Adrenal gland (tissue), 12 donors: ENCODE measurements around the gene R3HDM4. TPM values are rescaled to one million over a fixed set of nuclear protein-coding genes. Genes with fewer than 3 reads are reported as not detected.
A peak's percentile ranks its signal among the peaks of the same experiment; 100 is the strongest.

Experiments
- DNase-seq, 7 donors: peaks; one replicate each; pipeline ENCODE4 v3.0.0-alpha.2; 2019 to 2020
- H3K27ac ChIP-seq, 5 donors: fragments of 200-600 bp; sonication (generic) in 4 of 5; 1 replicate in 3 of 5; 2 replicates in 2 of 5; pipeline versions ENCODE4 v1.5.1 to v1.8.0; 2016 to 2020; ENCODE audit warnings: mild to moderate bottlenecking in 1 of 5
- H3K27me3 ChIP-seq: fragments of 200-600 bp; 2 replicates; pipeline ENCODE4 v1.8.0; 2021
- H3K36me3 ChIP-seq, 2 donors: fragments of 200-600 bp; replicated peaks in 1 of 2; 1 replicate in 1 of 2; 2 replicates in 1 of 2; pipeline versions ENCODE4 v1.5.1 to v1.8.0; 2018 to 2022
- H3K4me1 ChIP-seq, 2 donors: fragments of 200-600 bp; replicated peaks in 1 of 2; 1 replicate in 1 of 2; 2 replicates in 1 of 2; pipeline versions ENCODE4 v1.5.1 to v1.8.0; 2018 to 2021
- H3K4me3 ChIP-seq, 4 donors: fragments of 200-600 bp; sonication (generic) in 3 of 4; one replicate each; pipeline ENCODE4 v1.5.1; 2016 to 2018
- H3K9me3 ChIP-seq, 3 donors: fragments of 200-600 bp; sonication (generic) in 1 of 3; replicated peaks in 1 of 3; 1 replicate in 2 of 3; 2 replicates in 1 of 3; pipeline versions ENCODE4 v1.5.1 to v1.8.0; 2016 to 2021
- POLR2A ChIP-seq, 2 donors: fragments of 450-650 bp; IDR thresholded peaks; one replicate each; pipeline ENCODE4 v1.6.1; 2017; ENCODE audit warnings: antibody characterized with exemption in 2 of 2, mild to moderate bottlenecking in 2 of 2, moderate library complexity in 1 of 2
- WGBS, 4 donors: extraction: QIAGEN DNeasy Blood & Tissue Kit in 2 of 4; methylation state at CpG; one replicate each; pipeline versions ENCODE4 v1.1.5 to v1.1.7; 2013 to 2017; 5-methylcytosine and 5-hydroxymethylcytosine counted together
- intact Hi-C, 2 donors: fragments of 100-400 bp; cut with DNase I; formaldehyde crosslinking; loops; one replicate each; pipeline versions ENCODE4 v1.14.1 to v1.15.0; 2022 to 2023
- polyA plus RNA-seq, 3 donors: library from polyadenylated mRNA; stranded (reverse); fragments of 200-250 nt in 2 of 3; fragments of 350-450 nt in 1 of 3; fragmentation: Illumina TruSeq in 1 of 3; extraction: RNeasy Lipid Tissue Mini Kit (QIAGEN cat#74804) in 1 of 3; gene quantifications; one replicate each; pipeline ENCODE4 v1.2.3, GENCODE V29; 2013 to 2014
- total RNA-seq, 9 donors: library from RNA; depleted of rRNA in 4 of 9; stranded (reverse); fragments of >200 nt in 4 of 9; fragments of 120-200 nt in 1 of 9; fragmentation: NEBNext Ultra II Directional in 1 of 9; extraction: Animal tissue kit (Norgen Biotek cat#: 25700) in 1 of 9; gene quantifications; one replicate each; pipeline versions ENCODE4 v1.1.0 to v1.2.4, GENCODE V29; 2013 to 2023
- TF ChIP-seq, protein P1 (sequence below), 6 experiments: fragments of 450-650 bp in 4 of 6; fragments of 200-600 bp in 2 of 6; sonication (generic) in 1 of 6; IDR thresholded peaks; 1 replicate in 5 of 6; 2 replicates in 1 of 6; pipeline versions ENCODE4 v1.5.1 to v1.8.0; 2016 to 2021; ENCODE audit warnings: antibody characterized with exemption in 6 of 6, mild to moderate bottlenecking in 2 of 6, moderate library complexity in 1 of 6
- donor health status: healthy with polysubstance abuse.
- donor health status: Bipolar disorder and iron deficiency.
- donor health status: DM: yes; HTN: yes; CAD: no.
- donor health status: DM: no; HTN: no; CAD: no.
- donor health status: DM: no; HTN: no; CAD: no.
- donor health status: DM: yes; HTN: yes; CAD: no.

R3HDM4 gene
- total and polyA plus RNA-seq, 12 donors, result 8.9 to 59.5 (median 29.6) TPM

DNA sequence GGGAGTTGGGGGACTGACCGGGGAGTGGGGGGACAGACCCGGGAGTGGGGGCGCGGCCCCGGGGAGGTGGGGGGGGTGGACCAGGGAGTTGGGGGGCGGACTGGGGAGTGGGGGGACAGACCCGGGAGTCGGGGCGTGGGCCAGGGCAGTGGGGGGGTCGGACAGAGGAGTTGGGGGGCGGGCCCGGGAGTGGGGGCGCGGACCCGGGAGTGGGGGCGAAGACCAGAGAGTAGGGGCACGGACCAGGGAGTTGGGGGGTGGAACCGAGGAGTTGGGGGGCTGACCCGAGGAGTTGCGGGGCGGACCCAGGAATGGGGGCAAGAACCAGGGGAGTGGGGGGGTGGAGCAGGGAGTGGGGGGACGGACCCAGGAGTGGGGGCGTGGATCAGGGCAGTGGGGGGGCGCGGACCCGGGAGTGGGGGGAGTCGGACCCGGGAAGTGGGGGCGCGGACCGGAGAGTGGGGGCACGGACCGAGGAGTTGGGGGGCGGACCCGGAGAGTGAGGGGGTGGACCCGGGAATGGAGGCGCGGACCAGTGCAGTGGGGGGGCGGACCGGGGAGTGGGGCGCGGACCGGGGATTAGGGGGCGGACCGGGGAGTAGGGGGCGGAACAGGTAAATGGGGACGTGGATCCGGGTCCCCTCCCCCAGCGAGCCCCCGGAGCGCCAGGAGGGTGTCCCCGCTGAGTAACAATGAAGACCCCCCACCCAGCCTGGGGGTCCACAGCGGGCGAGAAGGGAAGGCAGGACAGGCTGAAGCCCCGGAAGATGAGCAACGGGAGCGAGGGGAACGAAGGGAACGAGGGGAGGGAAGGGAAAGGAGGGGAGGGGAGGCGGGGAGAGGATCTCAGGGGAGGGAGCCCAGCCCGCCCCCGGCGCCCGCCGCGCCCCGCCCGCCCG, 589 bp downstream of the R3HDM4 start:
- Histone ChIP-seq H3K4me1 (peaks cover 3 to 20% of the 10 kb centered on the region in 2 donors), H3K9me3 (no peaks in the 10 kb centered on the region), H3K36me3 (no peaks in the 10 kb centered on the region), H3K27me3 (peaks cover 7% of the 10 kb centered on the region), H3K4me3 (peak overlapping the region in 3 of 4 donors; percentile 25 to 100 (median 93)), H3K27ac (peak overlapping the region in 3 of 5 donors; percentile 60 to 97 (median 86))
- 0 to 5% (median 3%) methylated on average over 11 to 66 of the region's 69 CpGs for WGBS, 4 donors
- TF ChIP-seq, protein P1, sequence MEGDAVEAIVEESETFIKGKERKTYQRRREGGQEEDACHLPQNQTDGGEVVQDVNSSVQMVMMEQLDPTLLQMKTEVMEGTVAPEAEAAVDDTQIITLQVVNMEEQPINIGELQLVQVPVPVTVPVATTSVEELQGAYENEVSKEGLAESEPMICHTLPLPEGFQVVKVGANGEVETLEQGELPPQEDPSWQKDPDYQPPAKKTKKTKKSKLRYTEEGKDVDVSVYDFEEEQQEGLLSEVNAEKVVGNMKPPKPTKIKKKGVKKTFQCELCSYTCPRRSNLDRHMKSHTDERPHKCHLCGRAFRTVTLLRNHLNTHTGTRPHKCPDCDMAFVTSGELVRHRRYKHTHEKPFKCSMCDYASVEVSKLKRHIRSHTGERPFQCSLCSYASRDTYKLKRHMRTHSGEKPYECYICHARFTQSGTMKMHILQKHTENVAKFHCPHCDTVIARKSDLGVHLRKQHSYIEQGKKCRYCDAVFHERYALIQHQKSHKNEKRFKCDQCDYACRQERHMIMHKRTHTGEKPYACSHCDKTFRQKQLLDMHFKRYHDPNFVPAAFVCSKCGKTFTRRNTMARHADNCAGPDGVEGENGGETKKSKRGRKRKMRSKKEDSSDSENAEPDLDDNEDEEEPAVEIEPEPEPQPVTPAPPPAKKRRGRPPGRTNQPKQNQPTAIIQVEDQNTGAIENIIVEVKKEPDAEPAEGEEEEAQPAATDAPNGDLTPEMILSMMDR (IDR thresholded peaks at IDR 0.05), result no peak
- TF ChIP-seq POLR2A (IDR thresholded peaks at IDR 0.05), result no peak
- intact Hi-C loops, result no loop called here
- DNase-seq, result peak in 2 of 7 donors; percentile 42 to 47

DNA sequence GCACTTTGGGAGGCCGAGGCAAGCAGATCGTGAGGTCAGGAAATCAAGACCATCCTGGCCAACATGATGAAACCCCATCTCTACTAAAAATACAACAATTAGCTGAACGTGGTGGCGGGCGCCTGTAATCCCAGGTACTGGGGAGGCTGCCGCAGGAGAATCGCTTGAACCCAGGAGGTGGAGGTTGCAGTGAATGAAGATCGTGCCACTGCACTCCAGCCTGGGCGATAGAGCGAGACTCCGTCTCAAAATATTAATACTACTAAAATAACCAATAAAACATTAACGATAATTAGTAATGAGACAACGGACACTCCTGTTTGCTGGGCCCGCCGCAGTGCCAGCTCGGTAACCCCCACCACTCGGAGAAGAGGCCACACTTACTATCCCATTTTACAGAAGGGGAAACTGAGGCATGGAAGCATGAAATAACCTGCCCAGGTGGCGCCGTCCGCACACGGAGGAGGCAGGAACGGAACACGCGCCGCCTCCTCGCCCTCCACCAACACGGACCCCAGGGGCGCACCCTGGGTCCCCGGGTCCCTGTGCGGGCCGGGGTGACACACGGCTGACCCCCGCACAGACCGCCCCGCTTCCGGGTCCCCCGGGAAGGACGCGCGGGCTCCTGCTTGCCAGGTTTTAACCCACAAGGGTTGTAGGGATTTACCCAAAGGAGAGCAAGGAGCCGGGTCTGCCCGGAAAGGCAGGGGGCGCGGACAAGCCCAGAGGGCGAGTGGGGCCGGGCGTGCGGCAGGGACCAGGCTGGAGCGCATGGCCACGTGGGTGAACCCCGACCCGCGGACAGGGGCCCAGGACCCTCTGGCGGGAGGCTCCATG, 1.6 kb downstream of the R3HDM4 start:
- Histone ChIP-seq H3K4me1 (peaks cover 3 to 11% of the 10 kb centered on the region in 2 donors), H3K27ac (no peak overlapping the region), H3K9me3 (no peaks in the 10 kb centered on the region), H3K36me3 (no peaks in the 10 kb centered on the region), H3K4me3 (no peak overlapping the region), H3K27me3 (no peaks in the 10 kb centered on the region)
- 76 to 96% (median 84%) methylated on average over 30 to 54 of the region's 54 CpGs for WGBS, 4 donors
- intact Hi-C loops, result no loop called here
- peak in 1 of 7 donors; percentile 35 for DNase-seq
- TF ChIP-seq, protein P1 (IDR thresholded peaks at IDR 0.05), result no peak
- no peak for TF ChIP-seq POLR2A (IDR thresholded peaks at IDR 0.05)

DNA sequence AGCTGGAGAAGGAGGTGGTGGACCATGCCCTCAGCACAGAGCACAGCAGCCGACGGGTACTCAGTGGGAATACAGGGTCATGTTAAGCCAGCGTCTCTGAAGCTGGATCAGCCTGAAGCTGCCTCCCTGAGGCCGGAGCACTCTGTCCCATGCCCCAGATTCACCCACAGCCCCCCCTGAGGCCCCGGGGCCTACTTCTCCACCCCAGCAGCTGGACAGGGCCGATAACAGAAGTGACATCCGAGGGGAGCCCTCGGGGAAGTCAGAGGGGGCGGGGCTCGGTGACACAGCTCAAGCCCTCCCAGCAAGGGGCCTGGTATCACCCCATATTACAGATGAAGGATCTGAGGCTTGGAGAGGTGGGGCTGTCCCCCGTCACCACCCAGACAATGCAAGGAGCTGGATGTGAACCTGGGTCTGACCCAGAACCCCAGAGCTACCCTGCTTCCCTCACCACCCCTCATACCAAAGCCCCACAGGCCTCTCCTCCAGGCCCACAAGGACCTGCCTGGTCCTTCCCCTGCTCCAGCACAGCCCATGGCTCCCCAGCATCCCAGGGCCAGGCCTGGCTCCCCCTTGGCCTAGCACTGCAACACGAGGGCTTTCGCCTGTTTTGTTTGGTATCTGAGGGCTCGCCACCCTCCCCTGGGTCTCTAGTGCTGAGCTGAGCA, 5.7 kb downstream of the R3HDM4 start:
- 72 to 100% (median 74%) methylated on average over 1 to 14 of the region's 14 CpGs for WGBS, 4 donors
- TF ChIP-seq, protein P1 (IDR thresholded peaks at IDR 0.05), result no peak
- Histone ChIP-seq H3K4me3 (no peak overlapping the region), H3K9me3 (no peaks in the 10 kb centered on the region), H3K4me1 (peaks cover 3 to 12% of the 10 kb centered on the region in 2 donors), H3K36me3 (no peaks in the 10 kb centered on the region), H3K27me3 (no peaks in the 10 kb centered on the region), H3K27ac (no peak overlapping the region)
- no peak for DNase-seq
- intact Hi-C loops, result no loop called here

DNA sequence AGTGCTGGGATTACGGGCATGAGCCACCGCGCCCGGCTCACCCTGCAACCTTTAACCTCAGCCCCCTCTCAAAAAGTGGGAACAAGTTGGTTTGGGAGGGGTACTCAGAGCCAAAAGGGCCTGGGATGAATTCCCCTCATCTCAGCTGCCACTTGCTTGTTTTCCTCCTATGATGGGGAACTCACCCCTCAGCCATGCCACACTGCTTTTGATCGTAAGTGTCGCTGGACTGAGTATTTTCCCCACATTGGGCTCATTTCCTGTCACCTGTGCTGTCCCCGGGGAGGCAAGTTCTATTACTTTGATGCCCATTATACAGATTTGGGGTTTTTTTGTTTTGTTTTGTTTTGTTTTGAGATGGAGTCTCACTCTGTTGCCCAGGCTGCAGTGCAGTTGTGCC, 6.5 kb downstream of the R3HDM4 start:
- intact Hi-C loops, result no loop called here

More for the DNA sequence above, 6.5 kb downstream of the R3HDM4 start:
- Histone ChIP-seq H3K27ac (no peak overlapping the region), H3K9me3 (no peaks in the 10 kb centered on the region), H3K4me1 (peaks cover 3 to 10% of the 10 kb centered on the region in 2 donors), H3K36me3 (no peaks in the 10 kb centered on the region), H3K27me3 (no peaks in the 10 kb centered on the region), H3K4me3 (no peak overlapping the region)
- TF ChIP-seq, protein P1 (IDR thresholded peaks at IDR 0.05), result no peak
- no peak for TF ChIP-seq POLR2A (IDR thresholded peaks at IDR 0.05)
- no peak for DNase-seq
- WGBS, 4 donors, result 93 to 98% (median 97%) methylated on average over 5 to 7 of the region's 7 CpGs
